Cardiac fibroblast (primary cell): Measurements from ENCODE around the gene RAB29.
"Not testable (repeated sequence)": the region's sequence is repeated elsewhere in the genome, so short reads cannot be mapped to it uniquely, and the experiment has no call there.

Experiments
- DNase-seq, 2 donors: peaks; one replicate each; pipeline versions ENCODE4 v3.0.0 to v3.0.0-alpha.2; 2010; ENCODE audit warnings: low read depth in 2 of 2
- H3K4me3 ChIP-seq, 2 donors: replicated peaks in 1 of 2; 1 replicate in 1 of 2; 2 replicates in 1 of 2; pipeline ENCODE4 v1.5.1; 2011; ENCODE audit warnings: low read depth in 2 of 2, low read length in 2 of 2, mild to moderate bottlenecking in 2 of 2, moderate library complexity in 1 of 2
- CTCF ChIP-seq: IDR thresholded peaks from one replicate; pipeline ENCODE4 v1.5.1; 2011; ENCODE audit warnings: low read depth, mild to moderate bottlenecking, low read length, inconsistent platforms

The RAB29 gene

DNA sequence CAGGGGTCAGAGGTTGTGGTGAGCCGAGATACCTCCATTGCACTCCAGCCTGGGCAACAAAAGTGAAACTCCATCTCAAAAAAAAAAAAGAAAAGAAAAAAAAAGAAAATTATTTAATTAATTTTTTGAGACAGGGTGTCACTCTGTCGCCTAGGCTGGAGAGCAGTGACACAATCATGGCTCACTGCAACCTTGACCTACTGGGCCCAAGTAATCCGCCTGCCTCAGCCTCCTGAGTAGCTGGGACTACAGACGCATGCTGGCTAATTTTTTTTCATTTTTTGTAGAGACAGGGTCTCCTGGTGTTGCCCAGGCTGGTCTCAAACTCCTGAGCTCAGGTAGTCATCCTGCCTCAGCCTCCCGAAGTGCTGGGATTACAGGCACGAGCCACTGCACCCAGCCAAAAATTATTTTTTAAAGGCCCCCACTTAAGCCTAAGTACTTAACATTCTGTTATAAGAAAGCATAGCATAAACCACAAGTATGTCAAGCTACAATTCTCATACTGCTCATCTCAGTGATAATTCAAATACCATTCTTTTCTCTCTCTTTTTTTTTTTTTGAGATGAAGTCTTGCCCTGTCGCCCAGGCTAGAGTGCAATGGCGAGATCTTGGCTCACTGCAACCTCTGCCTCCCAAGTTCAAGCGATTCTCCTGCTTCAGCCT lies 45.2 kb downstream of the RAB29 start:
- TF ChIP-seq CTCF: no peak
- H3K4me3 ChIP-seq: no peak overlapping the region
- no peak for DNase-seq

- no peak for TF ChIP-seq CTCF
- no peak for DNase-seq
- no peak overlapping the region for H3K4me3 ChIP-seq
Observed at GRCh38 chr1:205726619-205727125, 48.6 kb downstream of the RAB29 start.

DNA sequence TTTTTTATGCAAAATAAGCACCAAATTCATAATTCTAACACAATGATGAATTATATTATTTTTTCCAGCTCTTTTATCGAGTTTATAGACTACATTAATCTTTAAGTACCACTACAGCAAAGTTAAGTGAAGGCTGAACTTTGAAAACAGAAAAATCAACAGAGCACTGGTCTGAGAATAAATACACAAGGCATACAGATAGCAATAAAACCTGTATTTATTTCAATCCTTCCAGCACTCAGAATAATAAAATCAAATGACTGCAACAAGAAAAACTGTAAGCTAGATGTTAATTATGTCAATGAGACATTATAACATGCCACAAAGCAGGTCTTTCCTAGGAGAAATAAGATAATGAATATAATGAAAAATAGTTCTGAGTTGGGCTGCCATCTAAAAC lies 49.8 kb downstream of the RAB29 start:
- DNase-seq: no peak

GRCh38 chr1:205720740-205721139 lies 54.5 kb downstream of the RAB29 start:
- H3K4me3 ChIP-seq, DNase-seq: not testable (repeated sequence)

More for the DNA sequence above, 49.8 kb downstream of the RAB29 start:
- H3K4me3 ChIP-seq: no peak overlapping the region
- no peak for TF ChIP-seq CTCF

DNA sequence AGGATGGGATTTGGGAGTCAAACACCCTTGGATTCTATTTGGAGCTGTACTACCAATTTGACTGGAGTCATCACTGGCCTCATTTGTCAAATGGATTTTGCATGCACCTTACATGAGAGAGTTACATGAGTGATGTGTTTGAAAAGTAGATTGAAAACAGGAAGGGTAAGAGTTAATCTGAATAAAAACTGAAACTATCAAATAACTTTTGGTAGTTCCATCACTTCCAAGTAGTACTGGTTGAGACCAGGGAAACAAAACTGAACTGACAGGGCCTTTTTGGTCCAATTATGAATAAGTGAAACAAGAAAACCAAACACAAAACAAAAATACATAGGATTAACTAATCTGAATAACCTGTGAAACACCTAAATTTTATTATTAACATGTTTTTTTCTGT lies 55.5 kb downstream of the RAB29 start:
- no peak overlapping the region for H3K4me3 ChIP-seq
- DNase-seq: no peak
- TF ChIP-seq CTCF: no peak

- no peak for DNase-seq
- TF ChIP-seq CTCF: no peak
- no peak overlapping the region for H3K4me3 ChIP-seq
Observed at GRCh38 chr1:205719015-205719414, 56.3 kb downstream of the RAB29 start.
